Ramos (cell line): ENCODE data around the gene SCN4A.

Source experiments
- in situ Hi-C: fragments of 300-500 bp; cut with MboI; formaldehyde crosslinking; loops from one replicate; pipeline ENCODE4 v1.14.3; 2022; ENCODE audit warnings: low sequenced_read_pairs; ENCODE audit not compliant: unreplicated experiment

The SCN4A gene

GRCh38 chr17:63961355-63962212 is 11.1 kb downstream of the SCN4A start:
- in situ Hi-C loops = no loop called here

GRCh38 chr17:63960430-63960829 is 12.3 kb downstream of the SCN4A start:
- in situ Hi-C loops = no loop called here

GRCh38 chr17:63960006-63960405 is 12.7 kb downstream of the SCN4A start:
- in situ Hi-C loops = no loop called here

- in situ Hi-C loops = no loop called here
Measured at GRCh38 chr17:63956296-63956920, 16.3 kb downstream of the SCN4A start.

GRCh38 chr17:63955791-63956190 is 16.9 kb downstream of the SCN4A start:
- in situ Hi-C loops = no loop called here

GRCh38 chr17:63955232-63955631 is 17.5 kb downstream of the SCN4A start:
- in situ Hi-C loops = no loop called here

- in situ Hi-C loops = no loop called here
Measured at GRCh38 chr17:63954402-63955063, 18.2 kb downstream of the SCN4A start.

GRCh38 chr17:63950940-63951907 is 21.5 kb downstream of the SCN4A start:
- in situ Hi-C loops = no loop called here

- in situ Hi-C loops = loop anchor here (25.0 kb wide), 1 partner anchor 1038 kb away; no protein-coding TSS in a partner anchor
Measured at GRCh38 chr17:63949576-63950250, 23.0 kb downstream of the SCN4A start.

GRCh38 chr17:63948521-63948920 is 24.2 kb downstream of the SCN4A start:
- in situ Hi-C loops = loop anchor here (25.0 kb wide), 1 partner anchor 1039 kb away; no protein-coding TSS in a partner anchor

GRCh38 chr17:63947711-63948330 is 24.9 kb downstream of the SCN4A start:
- in situ Hi-C loops = loop anchor here (25.0 kb wide), 1 partner anchor 1039 kb away; no protein-coding TSS in a partner anchor

- in situ Hi-C loops = loop anchor here (25.0 kb wide), 1 partner anchor 1041 kb away; no protein-coding TSS in a partner anchor
Measured at GRCh38 chr17:63946440-63947363, 26.0 kb downstream of the SCN4A start.

GRCh38 chr17:63945784-63946439 is 26.8 kb downstream of the SCN4A start:
- in situ Hi-C loops = loop anchor here (25.0 kb wide), 1 partner anchor 1041 kb away; no protein-coding TSS in a partner anchor

- in situ Hi-C loops = loop anchor here (25.0 kb wide), 1 partner anchor 1042 kb away; no protein-coding TSS in a partner anchor
Measured at GRCh38 chr17:63944736-63945499, 27.8 kb downstream of the SCN4A start.

- in situ Hi-C loops = loop anchor here (25.0 kb wide), 1 partner anchor 1044 kb away; no protein-coding TSS in a partner anchor
Measured at GRCh38 chr17:63943745-63944144, 29.0 kb downstream of the SCN4A start.

- in situ Hi-C loops = loop anchor here (25.0 kb wide), 1 partner anchor 1045 kb away; no protein-coding TSS in a partner anchor
Measured at GRCh38 chr17:63942309-63942985, 30.3 kb downstream of the SCN4A start.
